GM12801 (cell line): ENCODE data around the gene ARIH2.

Source experiments
- CTCF ChIP-seq: IDR thresholded peaks from one replicate; pipeline ENCODE4 v1.5.1; 2011; ENCODE audit warnings: control low read depth; ENCODE audit not compliant: insufficient read length; ENCODE audit errors: extremely low read depth

Gene ARIH2

DNA sequence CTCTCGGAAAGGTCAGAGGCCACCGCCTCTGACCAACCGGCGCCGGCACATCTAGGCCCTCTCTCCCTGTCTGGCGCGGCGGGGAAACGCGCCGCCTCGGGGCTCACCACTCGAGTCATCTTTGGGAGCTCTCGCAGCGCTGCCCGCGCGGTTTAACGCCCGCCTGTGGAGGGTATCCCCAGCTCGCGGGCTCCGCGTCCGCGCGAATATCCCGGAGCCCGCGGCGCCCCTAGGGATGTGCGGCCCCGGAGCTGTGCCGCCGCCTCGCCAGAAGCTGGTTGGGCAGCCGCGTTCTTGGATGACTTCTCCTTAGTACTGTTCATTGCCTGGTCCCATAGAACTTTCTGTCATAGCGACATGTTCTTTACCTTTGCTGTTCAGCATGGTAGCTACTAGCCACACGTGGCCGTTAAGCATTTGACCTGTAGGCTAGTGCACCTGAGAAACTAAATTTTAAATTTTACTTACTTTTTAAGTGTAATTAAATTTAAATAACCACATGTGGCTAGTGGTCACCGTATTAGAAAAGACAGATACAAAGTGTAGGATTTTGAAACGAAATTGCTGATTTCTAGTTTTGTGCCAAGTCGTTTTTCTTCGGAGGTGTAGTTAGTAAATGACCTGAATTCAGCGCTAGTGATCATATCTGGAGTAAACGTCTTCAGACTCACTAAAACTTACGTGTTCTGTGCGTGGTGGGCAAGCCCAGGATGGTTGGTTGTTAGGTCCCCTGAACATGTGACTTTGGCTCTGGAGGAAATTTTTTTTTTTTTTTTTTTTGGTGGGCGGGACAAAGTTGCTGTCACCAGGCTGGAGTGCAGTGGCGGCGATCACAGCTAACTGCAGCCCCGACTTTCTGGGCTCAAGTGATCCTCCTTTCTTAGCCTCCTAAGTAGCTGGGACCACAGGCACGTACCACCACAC, 835 bp downstream of the ARIH2 start:
- no peak for TF ChIP-seq CTCF

- no peak for TF ChIP-seq CTCF
Measured at GRCh38 chr3:48926425-48927392, 8.1 kb downstream of the ARIH2 start.

GRCh38 chr3:48927928-48928327, 9.3 kb downstream of the ARIH2 start:
- no peak for TF ChIP-seq CTCF

DNA sequence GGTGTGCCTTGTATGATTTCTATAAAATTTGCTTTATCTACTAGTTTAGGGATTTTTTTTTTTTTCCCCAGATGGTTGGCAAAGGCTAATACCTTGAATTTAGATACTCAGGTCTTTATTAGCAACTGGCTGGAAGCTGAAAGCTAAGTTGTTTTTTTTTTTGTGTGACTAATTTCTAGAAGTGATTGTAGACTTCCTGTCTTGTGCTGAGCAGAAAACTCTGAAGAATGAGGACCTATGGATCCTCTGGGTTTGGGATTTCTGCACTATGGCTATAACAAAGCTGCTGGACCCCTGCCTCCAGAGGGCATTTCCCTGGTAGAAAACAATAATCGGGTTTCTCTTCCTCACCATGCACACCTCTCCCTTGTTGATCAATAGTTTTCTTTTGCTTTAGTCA, 10.0 kb downstream of the ARIH2 start:
- no peak for TF ChIP-seq CTCF

- no peak for TF ChIP-seq CTCF
Measured at GRCh38 chr3:48929358-48930035, 10.9 kb downstream of the ARIH2 start.

DNA sequence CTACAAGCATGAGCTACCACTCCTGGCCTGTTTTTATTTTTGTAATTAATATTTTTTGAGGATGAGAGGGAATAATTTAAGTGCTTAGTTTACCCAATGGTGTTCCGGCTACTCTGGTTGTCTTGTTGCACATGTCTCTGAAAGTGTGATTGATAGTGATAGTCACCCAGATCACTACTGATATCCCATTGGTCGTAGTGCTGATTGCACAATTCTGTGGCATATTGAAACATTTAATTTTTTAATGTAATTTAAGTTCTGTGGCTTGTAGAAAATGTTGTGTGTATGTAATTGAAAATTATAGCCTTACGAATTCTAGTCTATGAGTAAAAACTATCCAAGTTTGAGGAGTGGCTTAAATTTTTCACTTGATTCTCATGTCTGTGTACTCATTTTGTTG, 11.9 kb downstream of the ARIH2 start:
- TF ChIP-seq CTCF: no peak
